Measurements from ENCODE around the gene TMEM229B.

GRCh38 chr14:67464377-67464776, 24.1 kb downstream of the TMEM229B start:
- TF ChIP-seq CTCF (IDR thresholded peaks at IDR 0.05) (no peak), ZFX (IDR thresholded peaks at IDR 0.05; ENCODE audit: borderline replicate concordance) (no peak)

All from 22Rv1 (cell line).